Retina (tissue), 1 donor: ENCODE results near the gene FAF1.

Experiments
- DNase-seq: peaks from one replicate; pipeline ENCODE4 v3.0.0-alpha.2; 2016

Gene FAF1

GRCh38 chr1:50527249-50527986 lies 432.6 kb downstream of the FAF1 start:
- no peak for DNase-seq

GRCh38 chr1:50526431-50526830 lies 433.6 kb downstream of the FAF1 start:
- no peak for DNase-seq

- no peak for DNase-seq
Measured at GRCh38 chr1:50523548-50523947, 436.5 kb downstream of the FAF1 start.

- DNase-seq, result no peak
Measured at GRCh38 chr1:50522691-50523342, 437.2 kb downstream of the FAF1 start.

DNA sequence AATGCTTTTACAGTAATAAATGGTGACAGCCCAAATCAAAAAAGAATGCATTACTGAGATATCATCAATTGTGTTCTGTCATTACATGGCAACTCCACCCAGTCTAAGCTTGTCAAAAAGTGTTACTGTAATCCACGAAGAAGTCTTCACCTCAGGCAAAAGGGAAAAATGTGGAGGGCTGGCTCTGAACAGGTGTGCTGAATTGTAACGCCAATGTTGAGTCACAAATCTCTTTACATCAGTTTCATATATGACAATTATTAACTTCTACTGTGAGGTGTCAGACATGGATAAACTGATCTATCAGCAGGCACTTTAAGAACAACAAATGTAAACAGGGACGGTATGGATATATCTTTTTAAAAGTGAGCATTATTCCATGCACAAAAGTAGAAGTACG lies 438.4 kb downstream of the FAF1 start:
- no peak for DNase-seq

- DNase-seq, result no peak
Measured at GRCh38 chr1:50517488-50517887, 442.6 kb downstream of the FAF1 start.

DNA sequence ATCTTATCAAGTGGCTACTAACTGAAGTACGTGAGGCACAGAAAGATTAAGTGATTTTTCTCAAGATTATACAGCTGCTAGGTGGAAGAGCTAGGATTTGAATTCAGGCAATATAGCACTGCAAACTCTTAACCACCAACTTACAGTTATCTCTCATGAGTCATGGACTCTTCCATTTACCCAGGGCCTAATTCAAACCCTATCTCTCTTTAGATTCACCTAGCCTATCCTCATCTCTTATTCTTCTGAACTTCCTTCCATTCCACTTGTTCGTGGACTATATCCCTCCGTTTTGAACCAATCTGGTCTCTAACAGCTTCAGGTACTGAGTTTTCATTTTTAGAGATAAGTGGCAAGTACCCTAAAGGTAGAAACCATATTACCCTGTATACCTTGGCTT lies 444.0 kb downstream of the FAF1 start:
- no peak for DNase-seq

GRCh38 chr1:50508040-50508586 lies 452.0 kb downstream of the FAF1 start:
- DNase-seq, result no peak

DNA sequence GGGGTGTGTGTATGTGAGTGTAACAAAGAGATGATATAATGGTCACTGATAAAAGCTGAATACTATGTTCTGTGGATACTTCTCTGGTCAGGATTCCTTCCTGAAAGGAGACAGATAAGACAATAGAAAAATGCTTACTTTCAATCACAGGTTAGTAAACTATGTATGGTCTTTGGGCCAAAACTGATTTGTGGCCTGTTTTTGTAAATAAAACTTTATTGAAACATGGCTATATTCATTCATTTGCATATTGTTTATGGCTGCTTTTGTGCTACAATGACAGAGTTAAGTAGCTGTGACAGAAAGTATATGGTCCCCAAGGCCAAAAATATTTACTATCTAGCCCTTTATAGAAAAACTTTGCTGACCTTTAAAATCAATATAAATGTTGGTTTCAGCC lies 454.6 kb downstream of the FAF1 start:
- no peak for DNase-seq

GRCh38 chr1:50503515-50503914 lies 456.6 kb downstream of the FAF1 start:
- no peak for DNase-seq

DNA sequence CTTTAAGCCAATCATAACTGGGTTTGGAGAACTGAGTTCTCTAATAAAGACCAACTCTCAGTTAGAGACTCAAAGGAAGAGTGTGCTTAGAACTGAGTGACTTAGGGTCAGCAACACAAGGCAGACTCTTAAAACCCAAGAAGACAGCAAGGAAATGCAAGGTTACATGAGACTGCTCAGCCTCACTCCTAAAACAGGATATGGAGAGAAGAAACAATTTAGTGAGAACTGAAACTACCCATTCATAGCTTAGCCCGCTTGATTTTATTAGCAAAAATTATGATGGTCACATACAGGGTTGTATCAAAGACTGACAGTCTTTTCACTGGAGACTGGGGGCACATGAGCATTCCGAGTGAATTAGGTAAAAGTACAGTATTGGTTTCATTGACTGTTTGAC lies 457.9 kb downstream of the FAF1 start:
- DNase-seq, result no peak

- DNase-seq, result no peak
Measured at GRCh38 chr1:50497007-50497406, 463.1 kb downstream of the FAF1 start.

GRCh38 chr1:50493710-50494109 lies 466.4 kb downstream of the FAF1 start:
- DNase-seq, result no peak

- DNase-seq, result no peak
Measured at GRCh38 chr1:50492142-50492541, 467.9 kb downstream of the FAF1 start.

DNA sequence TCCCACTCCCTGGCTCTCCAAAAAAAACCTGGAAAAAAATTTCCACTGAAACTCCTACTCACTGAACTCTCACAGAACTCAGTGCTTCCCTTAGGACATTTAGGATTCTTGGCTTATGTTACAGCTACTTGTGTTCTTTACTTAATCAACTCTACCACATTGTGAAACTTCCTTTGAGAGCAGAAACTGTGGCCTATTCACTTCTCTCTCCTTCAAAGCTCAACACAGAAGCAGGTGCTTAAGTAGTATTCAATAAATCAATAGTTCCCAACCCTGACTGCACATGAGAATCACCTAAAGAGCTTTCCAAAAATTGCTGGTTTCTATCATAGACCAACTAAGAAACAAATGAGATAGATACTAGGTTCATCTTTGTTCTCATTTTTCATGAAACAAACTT lies 468.9 kb downstream of the FAF1 start:
- no peak for DNase-seq

DNA sequence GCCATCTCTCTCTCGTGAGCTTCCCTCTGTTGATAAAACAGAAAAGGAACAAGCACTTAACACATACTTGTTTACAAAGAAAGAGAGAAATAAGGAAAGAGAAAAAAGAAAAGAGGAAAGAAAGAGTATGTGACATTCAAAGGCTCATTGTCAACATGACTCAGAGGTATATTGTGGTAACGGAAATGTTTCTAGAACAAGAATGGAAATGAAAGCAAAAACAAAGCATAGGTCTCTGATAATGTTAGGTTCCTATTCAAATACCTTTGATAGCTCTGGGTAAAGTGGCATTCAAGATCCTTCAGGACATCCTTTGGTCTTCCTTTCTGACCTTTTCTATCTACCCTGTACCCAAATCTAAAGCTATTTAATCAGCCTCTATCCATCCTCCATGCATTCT lies 469.4 kb downstream of the FAF1 start:
- DNase-seq, result no peak

DNA sequence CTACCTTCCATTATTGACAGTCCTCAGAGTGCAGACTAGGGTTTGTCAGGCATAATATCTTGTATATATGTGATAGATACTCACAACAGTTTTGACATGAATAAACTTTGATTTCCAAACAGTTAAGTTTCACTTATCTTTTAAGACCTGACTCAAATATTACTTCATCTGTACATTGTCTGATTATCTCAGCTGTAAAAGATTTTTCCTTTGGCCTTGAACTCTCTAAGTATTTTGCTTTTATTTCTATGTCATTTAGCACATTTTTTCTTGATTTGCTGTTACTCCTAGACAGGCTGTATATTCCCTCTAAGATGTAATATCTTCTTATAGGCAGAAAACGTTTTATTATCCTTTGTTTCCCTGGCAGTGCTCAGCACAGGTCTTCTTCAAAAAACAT lies 471.2 kb downstream of the FAF1 start:
- no peak for DNase-seq

DNA sequence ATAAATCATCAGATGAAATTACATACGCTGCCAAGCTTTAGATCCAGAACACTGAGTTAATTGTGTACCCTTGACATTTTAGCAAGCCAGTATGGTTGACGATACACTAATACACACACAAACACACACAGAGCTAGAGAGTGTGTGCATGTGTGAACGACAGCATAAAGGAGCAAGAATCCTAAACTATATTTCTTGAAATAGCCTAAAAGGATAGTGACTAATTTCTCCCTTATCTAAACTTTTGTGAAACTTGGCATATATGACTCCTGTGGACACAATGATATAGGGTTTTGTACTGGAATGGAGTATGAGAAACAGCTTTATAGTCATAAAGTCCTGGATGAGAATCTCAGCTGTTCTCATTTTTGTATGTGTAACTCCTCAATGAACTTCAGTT lies 471.7 kb downstream of the FAF1 start:
- no peak for DNase-seq

GRCh38 chr1:50487725-50488124 lies 472.3 kb downstream of the FAF1 start:
- DNase-seq, result no peak

DNA sequence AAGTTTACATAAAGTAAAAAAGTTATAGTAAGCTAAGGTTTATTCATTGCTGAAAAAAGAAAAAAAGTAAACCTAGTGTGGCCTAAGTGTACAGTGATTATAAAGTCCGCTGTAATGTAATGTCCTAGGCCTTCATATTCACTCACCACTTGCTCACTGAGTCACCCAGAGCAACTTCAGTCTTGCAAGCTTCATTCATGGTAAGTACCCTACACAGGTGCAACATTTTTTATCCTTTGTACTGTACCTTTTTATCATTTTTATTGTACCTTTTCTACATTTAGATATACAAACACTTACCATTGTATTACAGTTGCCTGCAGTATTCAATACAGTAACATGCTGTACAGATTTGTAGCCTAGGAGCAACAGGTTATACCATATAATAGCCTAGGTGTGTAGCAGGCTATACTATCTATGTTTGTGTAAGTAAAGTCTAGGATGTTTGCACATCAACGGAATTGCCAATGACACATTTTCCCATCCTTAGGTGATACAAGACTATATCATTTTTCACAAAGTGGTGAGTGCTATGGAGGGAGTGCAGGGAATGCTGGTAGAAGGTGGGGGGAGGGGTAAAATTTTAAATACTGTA lies 478.8 kb downstream of the FAF1 start:
- no peak for DNase-seq

GRCh38 chr1:50476800-50477199 lies 483.3 kb downstream of the FAF1 start:
- no peak for DNase-seq

GRCh38 chr1:50474859-50475809 lies 484.9 kb downstream of the FAF1 start:
- DNase-seq, result no peak

GRCh38 chr1:50473513-50473912 lies 486.6 kb downstream of the FAF1 start:
- no peak for DNase-seq
